A549 (cell line): ENCODE results near the gene HIGD1C.

Experiments used
- CTCF ChIP-seq: fragments of >200 bp; sonication (Bioruptor Twin); formaldehyde crosslinking; IDR thresholded peaks from 3 replicates; pipeline ENCODE4 v1.5.1; 2016
- REST ChIP-seq: fragments of 200-600 bp; sonication (generic); IDR thresholded peaks from 2 replicates; pipeline ENCODE4 v1.6.1; 2016; ENCODE audit warnings: antibody characterized with exemption, mild to moderate bottlenecking, moderate library complexity

GRCh38 chr12:50980545-50980944 lies 28.2 kb downstream of the HIGD1C start:
- TF ChIP-seq REST (no peak), CTCF (no peak)
